OCI-LY3 (cell line): ENCODE results near the gene PKN2.

ENCODE experiments used
- H2AFZ ChIP-seq: fragments of 200-600, 300-600 bp; shearing (Covaris generic); 2 replicates; pipeline ENCODE4 v1.6.0; 2014; ENCODE audit warnings: antibody characterized with exemption, low read depth, low read length
- H3K27ac ChIP-seq: fragments of 200-600, 300-600 bp; sonication (generic); 2 replicates; pipeline ENCODE4 v1.5.1; 2014; ENCODE audit warnings: mild to moderate bottlenecking, low read length, moderate library complexity, mixed read lengths
- H3K27me3 ChIP-seq: fragments of 200-600, 300-600 bp; sonication (generic); 2 replicates; pipeline ENCODE4 v1.6.1; 2014; ENCODE audit warnings: low read depth, low read length, mixed read lengths
- H3K36me3 ChIP-seq: fragments of 200-600, 300-600 bp; sonication (generic); replicated peaks from 2 replicates; pipeline ENCODE3; 2014; ENCODE audit warnings: low read depth, low read length, mixed read lengths
- H3K4me1 ChIP-seq: fragments of 300-600, 200-600 bp; sonication (generic); 2 replicates; pipeline ENCODE4 v1.6.1; 2014; ENCODE audit warnings: low read length, mixed read lengths
- H3K4me2 ChIP-seq: fragments of 200-600, 300-600 bp; sonication (generic); 2 replicates; pipeline ENCODE4 v1.6.1; 2014; ENCODE audit warnings: low read length, mixed read lengths
- H3K4me3 ChIP-seq: fragments of 300-600, 200-600 bp; sonication (generic); 2 replicates; pipeline ENCODE4 v1.5.1; 2014; ENCODE audit warnings: antibody characterized with exemption, mild to moderate bottlenecking, low read length, moderate library complexity
- H3K79me2 ChIP-seq: fragments of 300-600, 200-600 bp; shearing (Covaris generic); 2 replicates; pipeline ENCODE4 v1.6.1; 2014; ENCODE audit warnings: mild to moderate bottlenecking, low read length, mixed read lengths
- H3K9ac ChIP-seq: fragments of 300-600, 200-600 bp; shearing (Covaris generic); 2 replicates; pipeline ENCODE4 v1.6.0; 2014; ENCODE audit warnings: mild to moderate bottlenecking, low read length, moderate library complexity
- H3K9me3 ChIP-seq: fragments of 200-600, 300-600 bp; shearing (Covaris generic); 2 replicates; pipeline ENCODE4 v1.6.1; 2014; ENCODE audit warnings: low read length, mixed read lengths; ENCODE audit not compliant: insufficient read depth
- H4K20me1 ChIP-seq: fragments of 200-600, 300-600 bp; sonication (generic); 2 replicates; pipeline ENCODE4 v1.6.1; 2016; ENCODE audit warnings: low read length, mixed read lengths; ENCODE audit not compliant: insufficient read depth
- CTCF ChIP-seq: fragments of 200-600, 300-600 bp; sonication (generic); IDR thresholded peaks from 2 replicates; pipeline ENCODE4 v1.5.1; 2014; ENCODE audit warnings: antibody characterized with exemption, low read length, low read depth
- EZH2phosphoT487 ChIP-seq: fragments of 200-600 bp; shearing (Covaris generic); IDR thresholded peaks from 2 replicates; pipeline ENCODE4 v1.6.1; 2018; ENCODE audit warnings: antibody characterized with exemption, mixed run types, low read depth

PKN2 gene

GRCh38 chr1:88727205-88727604 lies 43.1 kb downstream of the PKN2 start:
- H4K20me1 ChIP-seq: peaks cover 14% of the 10 kb centered on the region
- H3K4me2 ChIP-seq: no peak overlapping the region
- TF ChIP-seq CTCF: no peak
- peaks cover 9% of the 10 kb centered on the region for H3K4me1 ChIP-seq
- H3K27ac ChIP-seq: no peak overlapping the region
- H3K9me3 ChIP-seq: no peaks in the 10 kb centered on the region
- H2AFZ ChIP-seq: no peak overlapping the region
- peaks cover 26% of the 10 kb centered on the region for H3K79me2 ChIP-seq
- no peak overlapping the region for H3K4me3 ChIP-seq
- H3K27me3 ChIP-seq: no peaks in the 10 kb centered on the region
- H3K36me3 ChIP-seq: no peaks in the 10 kb centered on the region
- H3K9ac ChIP-seq: no peak overlapping the region

DNA sequence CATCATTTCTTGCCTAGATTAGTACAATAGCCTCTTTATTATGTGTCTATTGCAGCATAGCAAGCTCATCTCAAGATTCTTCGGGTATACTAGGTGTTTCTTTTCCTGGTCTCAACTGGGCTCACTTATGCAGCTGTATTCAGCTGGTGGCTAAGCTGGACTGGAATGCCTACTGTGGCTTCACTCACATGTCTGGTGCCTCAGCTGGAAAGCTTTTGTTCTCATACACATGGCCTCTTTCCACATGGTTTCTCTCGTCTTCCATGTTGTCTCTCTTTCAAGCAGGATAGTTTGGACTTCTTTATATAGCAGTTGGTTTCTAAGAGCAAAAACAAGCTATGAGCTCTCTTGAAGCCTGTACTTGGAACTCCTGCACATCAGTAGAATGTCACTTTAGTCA lies 45.2 kb downstream of the PKN2 start:
- H3K9me3 ChIP-seq: no peaks in the 10 kb centered on the region
- no peak for TF ChIP-seq EZH2phosphoT487
- no peak for TF ChIP-seq CTCF
- H4K20me1 ChIP-seq: peaks cover 14% of the 10 kb centered on the region
- H3K4me2 ChIP-seq: no peak overlapping the region
- no peak overlapping the region for H3K9ac ChIP-seq
- no peak overlapping the region for H3K4me3 ChIP-seq
- no peak overlapping the region for H2AFZ ChIP-seq
- H3K27ac ChIP-seq: no peak overlapping the region
- no peaks in the 10 kb centered on the region for H3K36me3 ChIP-seq
- H3K27me3 ChIP-seq: no peaks in the 10 kb centered on the region
- H3K4me1 ChIP-seq: peaks cover 9% of the 10 kb centered on the region
- H3K79me2 ChIP-seq: peaks cover 34% of the 10 kb centered on the region

DNA sequence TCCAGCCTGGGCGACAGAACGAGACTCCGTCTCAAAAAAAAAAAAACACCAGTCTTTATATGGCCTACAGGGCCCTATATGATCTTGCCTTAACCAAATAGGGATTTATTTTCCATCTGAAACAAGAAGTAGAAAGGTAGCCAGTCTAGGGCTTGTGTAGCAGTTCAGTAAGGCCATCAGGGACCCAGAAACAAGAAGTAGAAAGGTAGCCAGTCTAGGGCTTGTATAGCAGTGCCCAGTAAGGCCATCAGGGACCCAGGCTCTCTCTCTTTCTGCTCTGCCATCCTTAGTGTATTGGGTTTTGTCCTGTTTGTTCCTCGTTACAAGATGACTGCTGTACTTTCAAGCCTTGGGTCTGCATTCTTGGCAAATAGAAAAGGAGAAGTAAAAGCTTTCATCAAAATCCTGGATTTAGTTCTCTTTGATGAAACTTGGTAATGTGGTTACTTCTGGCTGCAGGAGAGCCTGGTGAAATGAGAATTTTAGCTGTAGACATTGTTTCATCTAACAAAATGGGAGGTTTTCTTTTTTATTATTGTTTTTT lies 46.1 kb downstream of the PKN2 start:
- H3K36me3 ChIP-seq: peaks cover 3% of the 10 kb centered on the region
- no peak overlapping the region for H2AFZ ChIP-seq
- no peak for TF ChIP-seq CTCF
- TF ChIP-seq EZH2phosphoT487: no peak
- H3K9ac ChIP-seq: no peak overlapping the region
- H4K20me1 ChIP-seq: peaks cover 14% of the 10 kb centered on the region
- H3K27ac ChIP-seq: no peak overlapping the region
- H3K79me2 ChIP-seq: peaks cover 35% of the 10 kb centered on the region
- no peaks in the 10 kb centered on the region for H3K9me3 ChIP-seq
- H3K4me3 ChIP-seq: no peak overlapping the region
- H3K4me2 ChIP-seq: no peak overlapping the region
- H3K27me3 ChIP-seq: no peaks in the 10 kb centered on the region
- peaks cover 9% of the 10 kb centered on the region for H3K4me1 ChIP-seq

DNA sequence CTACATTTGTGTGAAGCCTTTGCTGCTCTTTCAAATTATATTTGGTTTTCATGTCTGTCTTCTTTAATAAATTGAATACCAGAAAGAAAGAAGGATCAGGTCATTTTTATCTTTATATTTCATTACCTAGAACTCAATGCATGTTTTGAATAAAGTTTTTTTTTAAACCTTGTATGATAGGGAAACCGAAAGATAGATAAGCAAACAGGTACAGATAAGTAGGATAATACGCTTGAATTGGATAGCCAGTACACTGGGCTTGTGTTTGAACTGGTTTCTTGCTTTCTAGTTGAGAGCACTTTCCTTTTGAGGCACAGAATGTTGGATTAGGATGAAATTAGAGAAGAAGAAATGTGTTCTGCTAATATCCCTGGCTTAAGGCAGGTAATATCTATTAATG lies 46.9 kb downstream of the PKN2 start:
- H3K36me3 ChIP-seq: peaks cover 4% of the 10 kb centered on the region
- TF ChIP-seq EZH2phosphoT487 (no peak), CTCF (no peak)
- peaks cover 33% of the 10 kb centered on the region for H3K79me2 ChIP-seq
- no peak overlapping the region for H3K9ac ChIP-seq
- H3K9me3 ChIP-seq: no peaks in the 10 kb centered on the region
- peaks cover 9% of the 10 kb centered on the region for H3K4me1 ChIP-seq
- H3K27me3 ChIP-seq: no peaks in the 10 kb centered on the region
- no peak overlapping the region for H3K4me3 ChIP-seq
- no peak overlapping the region for H3K27ac ChIP-seq
- H2AFZ ChIP-seq: no peak overlapping the region
- no peak overlapping the region for H3K4me2 ChIP-seq
- H4K20me1 ChIP-seq: peaks cover 14% of the 10 kb centered on the region
